Measurements from ENCODE around the gene SDC1. TPM values are rescaled to one million over a fixed set of nuclear protein-coding genes. Genes with fewer than 3 reads are reported as not detected.

SDC1 gene
- total and polyA plus RNA-seq, 2 donors from 2014 or later, result 206 to 266 TPM

DNA sequence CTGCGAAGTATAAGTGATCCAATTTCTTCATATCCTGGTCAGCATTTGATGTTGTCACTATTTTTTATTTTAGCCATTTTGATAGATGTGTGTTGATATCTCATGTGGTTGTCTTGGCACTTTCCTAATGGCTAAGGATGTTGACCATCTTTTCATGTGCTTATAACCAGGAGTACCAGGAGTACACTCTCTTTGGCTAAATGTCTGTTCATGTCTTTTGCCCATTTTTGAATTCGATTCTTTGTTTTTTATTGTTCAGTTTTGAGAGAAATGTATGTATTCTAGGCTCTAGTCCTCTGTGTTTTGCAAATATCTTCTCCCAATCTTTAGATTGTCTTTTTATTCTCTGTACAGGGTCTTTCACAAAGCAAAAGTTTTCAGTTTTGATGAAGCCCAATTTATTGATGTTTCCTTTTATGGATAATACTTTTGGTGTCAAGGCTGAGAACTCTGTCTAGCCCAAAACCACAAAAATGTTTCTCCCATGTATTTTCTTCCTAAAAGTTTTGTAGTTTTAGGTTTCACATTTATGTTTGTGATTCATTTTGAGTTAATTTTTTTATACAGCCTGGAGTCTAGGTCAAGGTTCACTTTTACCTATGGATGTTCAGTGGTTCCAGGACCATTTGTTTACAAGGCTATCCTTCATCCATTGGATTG, 65.4 kb downstream of the SDC1 start:
- intact Hi-C loops (cut with DNase I), result no loop called here

DNA sequence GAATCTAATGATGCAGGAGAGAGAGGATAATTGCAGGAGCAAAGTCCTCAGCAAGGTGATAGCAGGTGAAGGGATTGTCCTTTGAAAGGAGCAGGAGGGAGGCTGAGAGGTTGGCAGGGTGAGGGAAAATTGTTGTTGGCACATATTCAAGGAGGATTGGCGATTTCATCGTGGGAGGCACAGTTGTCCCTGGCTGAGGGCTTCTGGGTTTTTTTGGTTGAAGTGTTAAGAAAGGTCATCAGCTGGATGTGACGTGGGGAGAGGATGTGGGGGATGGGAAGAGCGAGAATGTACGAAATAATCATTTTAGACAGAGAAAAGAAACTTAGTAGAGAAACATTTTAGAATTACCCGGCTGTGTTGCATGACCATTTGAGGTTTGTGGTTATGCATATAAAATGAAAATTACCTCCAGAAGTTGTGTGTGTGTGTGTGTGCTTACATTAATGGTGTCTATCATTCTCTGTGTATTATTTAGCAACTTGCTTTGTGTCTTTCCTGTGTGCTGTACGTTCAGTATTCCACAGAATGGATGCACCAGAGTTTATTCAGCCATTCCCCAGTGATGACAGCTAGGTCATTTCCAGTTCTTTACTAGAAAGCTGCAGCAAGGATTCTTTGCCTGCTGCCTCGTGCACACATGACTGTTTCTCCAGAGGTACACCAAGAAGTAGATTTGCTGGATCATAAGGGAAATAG, 67.6 kb downstream of the SDC1 start:
- H3K4me1 ChIP-seq (ENCODE audit: control insufficient read depth in 2 of 3, insufficient read depth in 2 of 3, low read depth in 1 of 3, low read length in 3 of 3), result peaks cover 0 to 7% (median 5%) of the 10 kb centered on the region in 3 donors
- no peaks in the 10 kb centered on the region for H3K27me3 ChIP-seq (ENCODE audit: control insufficient read depth, insufficient read depth, low read length)
- H3K4me3 ChIP-seq (ENCODE audit: low read length in 3 of 3), result no peak overlapping the region
- TF ChIP-seq, protein P1, sequence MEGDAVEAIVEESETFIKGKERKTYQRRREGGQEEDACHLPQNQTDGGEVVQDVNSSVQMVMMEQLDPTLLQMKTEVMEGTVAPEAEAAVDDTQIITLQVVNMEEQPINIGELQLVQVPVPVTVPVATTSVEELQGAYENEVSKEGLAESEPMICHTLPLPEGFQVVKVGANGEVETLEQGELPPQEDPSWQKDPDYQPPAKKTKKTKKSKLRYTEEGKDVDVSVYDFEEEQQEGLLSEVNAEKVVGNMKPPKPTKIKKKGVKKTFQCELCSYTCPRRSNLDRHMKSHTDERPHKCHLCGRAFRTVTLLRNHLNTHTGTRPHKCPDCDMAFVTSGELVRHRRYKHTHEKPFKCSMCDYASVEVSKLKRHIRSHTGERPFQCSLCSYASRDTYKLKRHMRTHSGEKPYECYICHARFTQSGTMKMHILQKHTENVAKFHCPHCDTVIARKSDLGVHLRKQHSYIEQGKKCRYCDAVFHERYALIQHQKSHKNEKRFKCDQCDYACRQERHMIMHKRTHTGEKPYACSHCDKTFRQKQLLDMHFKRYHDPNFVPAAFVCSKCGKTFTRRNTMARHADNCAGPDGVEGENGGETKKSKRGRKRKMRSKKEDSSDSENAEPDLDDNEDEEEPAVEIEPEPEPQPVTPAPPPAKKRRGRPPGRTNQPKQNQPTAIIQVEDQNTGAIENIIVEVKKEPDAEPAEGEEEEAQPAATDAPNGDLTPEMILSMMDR (IDR thresholded peaks at IDR 0.05; ENCODE audit: borderline replicate concordance, extremely low read depth, insufficient read depth), result no peak
- H3K9me3 ChIP-seq (ENCODE audit: control insufficient read depth in 2 of 3, insufficient read depth in 1 of 3, low read length in 3 of 3), result no peaks in the 10 kb centered on the region
- H3K27ac ChIP-seq (ENCODE audit: low read depth in 2 of 2, low read length in 2 of 2), result no peak overlapping the region
- FAIRE-seq (no peak), DNase-seq (no peak)
- intact Hi-C loops (cut with DNase I), result no loop called here
- H3K9ac ChIP-seq (ENCODE audit: low read length in 3 of 3), result no peak overlapping the region
- no peaks in the 10 kb centered on the region for H3K36me3 ChIP-seq (ENCODE audit: control insufficient read depth in 2 of 3, insufficient read depth in 3 of 3, low read length in 3 of 3)

More for the DNA sequence above, 65.4 kb downstream of the SDC1 start:
- H3K27me3 ChIP-seq (ENCODE audit: control insufficient read depth, insufficient read depth, low read length), result no peaks in the 10 kb centered on the region
- no peak for FAIRE-seq
- no peak overlapping the region for H3K9ac ChIP-seq (ENCODE audit: low read length in 3 of 3)
- DNase-seq, result no peak
- TF ChIP-seq, protein P1 (IDR thresholded peaks at IDR 0.05; ENCODE audit: borderline replicate concordance, extremely low read depth, insufficient read depth), result no peak
- peaks cover 0 to 7% (median 5%) of the 10 kb centered on the region in 3 donors for H3K4me1 ChIP-seq (ENCODE audit: control insufficient read depth in 2 of 3, insufficient read depth in 2 of 3, low read depth in 1 of 3, low read length in 3 of 3)
- H3K4me3 ChIP-seq (ENCODE audit: low read length in 3 of 3), result no peak overlapping the region
- no peaks in the 10 kb centered on the region for H3K36me3 ChIP-seq (ENCODE audit: control insufficient read depth in 2 of 3, insufficient read depth in 3 of 3, low read length in 3 of 3)
- H3K9me3 ChIP-seq (ENCODE audit: control insufficient read depth in 2 of 3, insufficient read depth in 1 of 3, low read length in 3 of 3), result no peaks in the 10 kb centered on the region
- H3K27ac ChIP-seq (ENCODE audit: low read depth in 2 of 2, low read length in 2 of 2), result no peak overlapping the region

DNA sequence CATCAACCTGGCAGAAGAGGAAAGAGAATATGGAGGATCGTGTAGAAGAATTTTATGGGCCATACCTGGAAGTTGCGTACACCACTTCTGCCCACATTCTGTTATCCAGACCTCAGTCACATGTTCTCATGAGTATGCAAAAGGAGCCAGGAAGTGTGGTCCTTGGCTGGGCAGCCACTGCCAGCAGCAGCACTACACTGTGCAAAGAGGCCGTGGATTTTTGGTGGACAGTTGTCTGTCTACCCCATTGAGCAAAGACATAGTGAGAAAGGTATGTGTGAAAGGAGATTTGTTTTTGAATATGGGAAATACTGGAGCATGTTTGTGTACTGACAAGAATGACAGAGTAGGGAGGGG, 68.1 kb downstream of the SDC1 start:
- H3K4me1 ChIP-seq (ENCODE audit: control insufficient read depth in 2 of 3, insufficient read depth in 2 of 3, low read depth in 1 of 3, low read length in 3 of 3), result peaks cover 0 to 7% (median 5%) of the 10 kb centered on the region in 3 donors
- H3K27ac ChIP-seq (ENCODE audit: low read depth in 2 of 2, low read length in 2 of 2), result no peak overlapping the region
- no peaks in the 10 kb centered on the region for H3K36me3 ChIP-seq (ENCODE audit: control insufficient read depth in 2 of 3, insufficient read depth in 3 of 3, low read length in 3 of 3)
- TF ChIP-seq, protein P1 (IDR thresholded peaks at IDR 0.05; ENCODE audit: borderline replicate concordance, extremely low read depth, insufficient read depth), result no peak
- FAIRE-seq (no peak), DNase-seq (no peak)
- no peak overlapping the region for H3K9ac ChIP-seq (ENCODE audit: low read length in 3 of 3)
- intact Hi-C loops (cut with DNase I), result no loop called here
- no peaks in the 10 kb centered on the region for H3K9me3 ChIP-seq (ENCODE audit: control insufficient read depth in 2 of 3, insufficient read depth in 1 of 3, low read length in 3 of 3)
- no peak overlapping the region for H3K4me3 ChIP-seq (ENCODE audit: low read length in 3 of 3)
- no peaks in the 10 kb centered on the region for H3K27me3 ChIP-seq (ENCODE audit: control insufficient read depth, insufficient read depth, low read length)

Data from kidney (tissue), 14 donors.